GM21423 (cell line): ENCODE measurements around the gene FAM222B.

Source experiments
- ATAC-seq: cut with Tn5 transposase; IDR thresholded peaks from one replicate; pipeline ENCODE4 v1.9.1; 2021; ENCODE audit warnings: mild to moderate bottlenecking, moderate library complexity; ENCODE audit not compliant: unreplicated experiment

FAM222B gene

GRCh38 chr17:28715217-28715616 lies 127.4 kb downstream of the FAM222B start:
- no peak for ATAC-seq

- ATAC-seq, result no peak
Measured at GRCh38 chr17:28714281-28714680, 128.3 kb downstream of the FAM222B start.

GRCh38 chr17:28712705-28713415 lies 129.7 kb downstream of the FAM222B start:
- no peak for ATAC-seq

GRCh38 chr17:28712032-28712704 lies 130.4 kb downstream of the FAM222B start:
- peak; percentile 24 for ATAC-seq

GRCh38 chr17:28711723-28712031 lies 130.9 kb downstream of the FAM222B start, which contains the start of gene PROCA1:
Gene PROCA1 (minus strand): TSS chr17:28711888. CDS start chr17:28711660, 228 bp downstream.
- peak; percentile 4 for ATAC-seq

GRCh38 chr17:28710861-28711722 lies 131.5 kb downstream of the FAM222B start:
- ATAC-seq, result peak; percentile 75

- no peak for ATAC-seq
Measured at GRCh38 chr17:28707339-28707720, 135.3 kb downstream of the FAM222B start.

GRCh38 chr17:28706471-28707338 lies 135.9 kb downstream of the FAM222B start:
- no peak for ATAC-seq
